GM18909 (cell line): ENCODE results near the gene NXPH3.

Experiments
- ATAC-seq: cut with Tn5 transposase; IDR thresholded peaks from one replicate; pipeline ENCODE4 v1.9.1; 2021; ENCODE audit warnings: mild to moderate bottlenecking; ENCODE audit not compliant: unreplicated experiment, poor library complexity

NXPH3 gene

GRCh38 chr17:49616601-49617131 is 41.0 kb downstream of the NXPH3 start:
- ATAC-seq, result no peak

- ATAC-seq, result no peak
Measured at GRCh38 chr17:49618028-49618611, 42.4 kb downstream of the NXPH3 start.

- ATAC-seq, result no peak
Measured at GRCh38 chr17:49621420-49621819, 45.7 kb downstream of the NXPH3 start.

GRCh38 chr17:49621946-49622529 is 46.4 kb downstream of the NXPH3 start:
- no peak for ATAC-seq

DNA sequence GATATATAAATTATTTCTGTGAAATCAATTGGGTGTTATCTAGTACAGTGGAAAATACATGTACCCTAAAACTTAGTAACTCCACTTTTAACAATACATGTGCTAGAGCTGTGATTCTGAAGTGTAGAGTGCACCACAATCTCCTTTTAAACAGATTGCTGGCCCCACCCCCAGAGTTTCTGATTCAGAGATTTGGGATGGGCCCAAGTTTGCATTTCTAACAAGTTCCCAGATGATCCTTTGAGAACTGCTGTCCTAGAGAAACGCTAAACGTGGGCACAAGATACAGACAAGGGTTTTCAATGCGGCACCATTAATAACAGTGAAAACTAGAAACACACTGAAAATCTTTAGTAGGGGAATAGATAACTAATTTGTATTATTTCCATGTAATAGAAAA is 49.2 kb downstream of the NXPH3 start:
- no peak for ATAC-seq

DNA sequence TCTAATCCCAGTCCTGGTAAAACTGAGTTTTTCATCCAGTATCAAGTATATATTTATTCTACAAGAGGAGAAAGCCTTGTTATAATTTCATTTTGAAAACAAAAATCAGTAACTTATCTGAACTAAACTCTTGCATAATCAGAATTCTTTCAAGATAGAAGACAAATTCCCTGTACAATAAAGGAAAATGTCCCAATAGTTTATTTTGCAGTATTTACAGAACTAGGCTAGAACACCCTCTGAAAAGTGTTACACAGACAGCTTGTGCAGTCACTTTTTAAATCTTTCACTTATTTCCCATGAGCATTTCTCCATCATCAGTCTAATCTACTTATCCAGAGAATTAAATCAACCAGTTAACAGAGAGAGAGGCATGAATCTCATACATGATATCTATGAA is 53.8 kb downstream of the NXPH3 start:
- ATAC-seq, result no peak

GRCh38 chr17:49630113-49630900 is 54.6 kb downstream of the NXPH3 start:
- ATAC-seq, result no peak

DNA sequence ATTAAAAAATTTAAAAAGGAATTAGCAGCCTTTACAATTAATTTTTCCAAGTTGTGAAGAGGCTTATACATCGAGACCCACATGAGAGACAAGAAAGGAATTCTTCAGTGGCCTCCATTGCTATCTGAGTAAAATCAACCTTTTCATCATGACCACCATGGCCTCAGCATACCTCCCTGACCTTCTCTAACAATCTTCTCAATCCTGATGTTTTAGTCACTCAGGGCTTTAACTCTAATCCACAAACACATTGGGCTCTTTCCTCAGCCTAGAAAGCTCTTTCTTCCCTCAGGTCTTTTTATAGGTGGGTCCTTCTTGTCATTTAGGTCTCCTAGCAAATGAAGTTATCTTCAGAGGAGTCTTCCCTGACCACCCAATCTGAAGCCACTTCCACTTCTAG is 55.8 kb downstream of the NXPH3 start:
- ATAC-seq, result no peak
